B cell (primary cell): Measurements from ENCODE around the gene ESPL1. TPM values are rescaled to one million over a fixed set of nuclear protein-coding genes. Genes with fewer than 3 reads are reported as not detected.

Experiments
- ATAC-seq: fragments of 200-7000 bp; cut with Tn5 transposase; one replicate; pipeline ENCODE4 v1.10.0; 2021; ENCODE audit warnings: low read depth, mild to moderate bottlenecking, moderate number of reproducible peaks, moderate library complexity
- CTCF ChIA-PET: fragments of 350-600 bp; sonication (Branson Sonifier 250); formaldehyde crosslinking; loops from one replicate; lab custom pipeline; 2021; ENCODE audit warnings: antibody characterized with exemption, inconsistent platforms; lab: Charles Lee
- POLR2A ChIA-PET: fragments of 350-600 bp; sonication (Branson Sonifier 250); formaldehyde crosslinking; loops from one replicate; lab custom pipeline; 2021; ENCODE audit warnings: antibody characterized with exemption; lab: Charles Lee
- DNase-seq: peaks from one replicate; pipeline ENCODE4 v3.0.0; 2013
- H2AFZ ChIP-seq: 2 replicates; pipeline ENCODE4 v1.6.1; 2012; ENCODE audit warnings: mild to moderate bottlenecking, low read depth, low read length; ENCODE audit not compliant: insufficient read depth, poor library complexity, severe bottlenecking
- H3K27ac ChIP-seq, 2 donors: 1 replicate in 1 of 2; 2 replicates in 1 of 2; pipeline ENCODE4 v1.5.1; 2012 to 2013; ENCODE audit warnings: low read length in 2 of 2, mild to moderate bottlenecking in 2 of 2, moderate library complexity in 1 of 2
- H3K27me3 ChIP-seq, 4 experiments: fragments of 200-600 bp in 1 of 4; sonication (generic) in 1 of 4; replicated peaks in 1 of 4; 1 replicate in 2 of 4; 2 replicates in 2 of 4; pipeline versions ENCODE4 v1.6.1 to v1.7.0; 2013 to 2016; ENCODE audit warnings: low read length in 3 of 4, mild to moderate bottlenecking in 2 of 4, mixed read lengths in 1 of 4, moderate library complexity in 1 of 4; ENCODE audit not compliant: insufficient read depth in 4 of 4, control insufficient read depth in 3 of 4; ENCODE audit errors: control extremely low read depth in 1 of 4
- H3K36me3 ChIP-seq, 2 experiments: replicated peaks in 1 of 2; 1 replicate in 1 of 2; 2 replicates in 1 of 2; pipeline versions ENCODE4 v1.6.1 to v1.7.1; 2013; ENCODE audit warnings: low read length in 1 of 2; ENCODE audit not compliant: insufficient read depth in 2 of 2, control insufficient read depth in 1 of 2; ENCODE audit errors: control extremely low read depth in 1 of 2, extremely low read depth in 1 of 2
- H3K4me1 ChIP-seq, 2 donors: fragments of 200-600 bp in 1 of 2; sonication (generic) in 1 of 2; 1 replicate in 1 of 2; 2 replicates in 1 of 2; pipeline versions ENCODE4 v1.5.1 to v1.6.1; 2013 to 2017; ENCODE audit warnings: low read length in 2 of 2; ENCODE audit not compliant: control insufficient read depth in 2 of 2, insufficient read depth in 2 of 2
- H3K4me2 ChIP-seq: replicated peaks from 2 replicates; pipeline ENCODE3; 2012; ENCODE audit warnings: mild to moderate bottlenecking, low read depth, low read length; ENCODE audit not compliant: poor library complexity, severe bottlenecking
- H3K4me3 ChIP-seq, 5 experiments: fragments of 200-600 bp in 1 of 5; sonication (generic) in 1 of 5; 1 replicate in 3 of 5; 2 replicates in 2 of 5; pipeline versions ENCODE4 v1.5.1 to v1.7.0; 2011 to 2016; ENCODE audit warnings: low read length in 4 of 5, mild to moderate bottlenecking in 4 of 5, low read depth in 2 of 5, control low read depth in 1 of 5, moderate library complexity in 1 of 5; ENCODE audit not compliant: insufficient read depth in 1 of 5; ENCODE audit errors: control extremely low read depth in 1 of 5, extremely low read depth in 1 of 5
- H3K79me2 ChIP-seq: fragments of 200-600 bp; sonication (generic); one replicate; pipeline ENCODE4 v1.6.0; 2016; ENCODE audit warnings: low read length; ENCODE audit not compliant: control insufficient read depth, insufficient read depth
- H3K9ac ChIP-seq: fragments of 200-600 bp; sonication (generic); 2 replicates; pipeline ENCODE4 v1.6.1; 2017; ENCODE audit warnings: mild to moderate bottlenecking, low read length, moderate library complexity
- H3K9me3 ChIP-seq, 3 donors: one replicate each; pipeline versions ENCODE4 v1.6.1 to v1.7.1; 2013; ENCODE audit warnings: low read length in 2 of 3; ENCODE audit not compliant: control insufficient read depth in 2 of 3, insufficient read depth in 1 of 3; ENCODE audit errors: control extremely low read depth in 1 of 3
- H4K20me1 ChIP-seq: 2 replicates; pipeline ENCODE4 v1.6.0; 2012; ENCODE audit warnings: mild to moderate bottlenecking, low read length; ENCODE audit not compliant: insufficient read depth, control insufficient read depth, poor library complexity, severe bottlenecking
- H3K27ac Mint-ChIP-seq: one replicate; pipeline ENCODE4 v1.8.0; 2021; ENCODE audit warnings: mixed read lengths
- H3K27me3 Mint-ChIP-seq: one replicate; pipeline ENCODE4 v1.8.0; 2021; ENCODE audit warnings: mixed read lengths
- H3K4me1 Mint-ChIP-seq: one replicate; pipeline ENCODE4 v1.8.0; 2021; ENCODE audit warnings: mixed read lengths
- H3K4me3 Mint-ChIP-seq: one replicate; pipeline ENCODE4 v1.8.0; 2021; ENCODE audit warnings: mixed read lengths
- H3K9me3 Mint-ChIP-seq: one replicate; pipeline ENCODE4 v1.8.0; 2022; ENCODE audit warnings: mixed read lengths; ENCODE audit not compliant: insufficient read depth
- EZH2 ChIP-seq: IDR thresholded peaks from 2 replicates; pipeline ENCODE4 v1.6.1; 2012; ENCODE audit warnings: borderline replicate concordance, low read depth, mild to moderate bottlenecking, moderate library complexity, low read length; ENCODE audit not compliant: insufficient read depth, poor library complexity, severe bottlenecking
- WGBS: methylation state at CpG from one replicate; pipeline ENCODE4 v1.1.5; 2013; ENCODE audit warnings: missing lambda C conversion rate; ENCODE audit not compliant: insufficient coverage; 5-methylcytosine and 5-hydroxymethylcytosine counted together
- intact Hi-C: fragments of 100-400 bp; cut with micrococcal nuclease; formaldehyde crosslinking; loops from one replicate; pipeline ENCODE4 v1.10.0; 2022
- polyA plus RNA-seq: library from polyadenylated mRNA; depleted of rRNA; stranded (reverse); fragments of >200 nt; gene quantifications from 2 replicates; pipeline ENCODE4 v1.2.3, GENCODE V29; 2012
- total RNA-seq, 2 donors: library from RNA; stranded (reverse); fragments of 120-200 nt in 1 of 2; gene quantifications; 1 replicate in 1 of 2; 2 replicates in 1 of 2; pipeline versions ENCODE4 v1.2.3 to v1.2.4, GENCODE V29; 2013 to 2022
- TF ChIP-seq, protein P1 (sequence below): fragments of 200-600 bp; IDR thresholded peaks from one replicate; pipeline ENCODE4 v1.8.0; 2022; ENCODE audit warnings: antibody characterized with exemption, mild to moderate bottlenecking

The ESPL1 gene
- total and polyA plus RNA-seq, 2 donors (not counting 1 experiment from before 2014, with no cell fraction given) = 0.88 to 2.4 TPM

- Histone ChIP-seq H3K9me3 (no peaks in the 10 kb centered on the region), H3K36me3 (no peaks in the 10 kb centered on the region), H2AFZ (no peak overlapping the region), H3K9ac (no peak overlapping the region), H3K4me2 (no peak overlapping the region), H3K27me3 (no peaks in the 10 kb centered on the region), H3K27ac (no peak overlapping the region), H3K79me2 (peaks cover 6% of the 10 kb centered on the region), H3K4me1 (peaks cover 3% of the 10 kb centered on the region in 2 donors), H3K4me3 (no peak overlapping the region), H4K20me1 (no peaks in the 10 kb centered on the region)
- CTCF ChIA-PET = interaction anchor here (0.5 to 24.0 kb wide), 11 partner anchors 10 to 224 kb away, joined by 3 to 721 read pairs (median 14); partner anchors contain the start of genes AAAS, ESPL1, ITGB7 and MYG1
- Mint-ChIP-seq H3K4me1 (peaks cover 10% of the 10 kb centered on the region), H3K4me3 (no peak overlapping the region), H3K27me3 (no peaks in the 10 kb centered on the region), H3K27ac (no peak overlapping the region), H3K9me3 (no peaks in the 10 kb centered on the region)
- DNase-seq = no peak
- intact Hi-C loops = no loop called here
- TF ChIP-seq EZH2 = no peak
- TF ChIP-seq, protein P1, sequence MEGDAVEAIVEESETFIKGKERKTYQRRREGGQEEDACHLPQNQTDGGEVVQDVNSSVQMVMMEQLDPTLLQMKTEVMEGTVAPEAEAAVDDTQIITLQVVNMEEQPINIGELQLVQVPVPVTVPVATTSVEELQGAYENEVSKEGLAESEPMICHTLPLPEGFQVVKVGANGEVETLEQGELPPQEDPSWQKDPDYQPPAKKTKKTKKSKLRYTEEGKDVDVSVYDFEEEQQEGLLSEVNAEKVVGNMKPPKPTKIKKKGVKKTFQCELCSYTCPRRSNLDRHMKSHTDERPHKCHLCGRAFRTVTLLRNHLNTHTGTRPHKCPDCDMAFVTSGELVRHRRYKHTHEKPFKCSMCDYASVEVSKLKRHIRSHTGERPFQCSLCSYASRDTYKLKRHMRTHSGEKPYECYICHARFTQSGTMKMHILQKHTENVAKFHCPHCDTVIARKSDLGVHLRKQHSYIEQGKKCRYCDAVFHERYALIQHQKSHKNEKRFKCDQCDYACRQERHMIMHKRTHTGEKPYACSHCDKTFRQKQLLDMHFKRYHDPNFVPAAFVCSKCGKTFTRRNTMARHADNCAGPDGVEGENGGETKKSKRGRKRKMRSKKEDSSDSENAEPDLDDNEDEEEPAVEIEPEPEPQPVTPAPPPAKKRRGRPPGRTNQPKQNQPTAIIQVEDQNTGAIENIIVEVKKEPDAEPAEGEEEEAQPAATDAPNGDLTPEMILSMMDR = no peak
- ATAC-seq = no peak
- POLR2A ChIA-PET = interaction anchor here (1.0 to 2.0 kb wide), 2 partner anchors 34 to 76 kb away, joined by 3 to 5 read pairs; no protein-coding TSS in a partner anchor
- 100% methylated on average over 3 of the region's 4 CpGs for WGBS
Measured at GRCh38 chr12:53289891-53290290, 21.8 kb downstream of the ESPL1 start.

DNA sequence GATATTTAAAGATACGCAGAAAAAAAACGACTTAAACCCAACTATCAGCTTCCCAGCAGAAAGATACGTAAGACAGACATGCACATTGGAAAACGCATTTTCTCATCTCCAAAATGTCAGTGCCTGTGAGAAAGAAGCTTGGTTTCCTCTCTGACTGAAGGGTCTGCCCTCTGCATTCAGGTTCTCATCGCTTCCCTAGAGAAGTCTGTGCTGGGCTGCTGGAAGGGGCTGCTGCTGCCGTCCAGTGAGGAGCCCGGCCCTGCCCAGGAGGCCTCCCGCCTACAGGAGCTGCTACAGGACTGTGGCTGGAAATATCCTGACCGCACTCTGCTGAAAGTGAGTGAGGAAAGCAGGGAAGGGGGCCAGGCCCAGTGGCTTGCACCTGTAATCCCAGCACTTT is 22.6 kb downstream of the ESPL1 start:
- DNase-seq (no peak), ATAC-seq (no peak)
- Histone ChIP-seq H3K4me2 (no peak overlapping the region), H3K27ac (no peak overlapping the region), H3K9me3 (no peaks in the 10 kb centered on the region), H3K4me1 (peaks cover 5 to 7% of the 10 kb centered on the region in 2 donors), H4K20me1 (no peaks in the 10 kb centered on the region), H2AFZ (no peak overlapping the region), H3K9ac (no peak overlapping the region), H3K36me3 (no peaks in the 10 kb centered on the region), H3K4me3 (no peak overlapping the region), H3K27me3 (no peaks in the 10 kb centered on the region), H3K79me2 (peaks cover 12% of the 10 kb centered on the region)
- ChIA-PET POLR2A (interaction anchor here (1.0 to 2.0 kb wide), 2 partner anchors 33 to 77 kb away, joined by 3 to 5 read pairs; no protein-coding TSS in a partner anchor), CTCF (interaction anchor here (1.0 to 24.0 kb wide), 9 partner anchors 20 to 225 kb away, joined by 3 to 721 read pairs (median 4); partner anchors contain the start of genes AAAS, CSAD, ESPL1 and ITGB7)
- Mint-ChIP-seq H3K27me3 (no peaks in the 10 kb centered on the region), H3K27ac (no peak overlapping the region), H3K4me1 (peaks cover 18% of the 10 kb centered on the region), H3K4me3 (no peak overlapping the region), H3K9me3 (no peaks in the 10 kb centered on the region)
- intact Hi-C loops = no loop called here
- no peak for TF ChIP-seq EZH2
- TF ChIP-seq, protein P1 = no peak
- 89% methylated on average over 6 of the region's 9 CpGs for WGBS
